HG03460 (cell line): ENCODE results near the gene UCKL1.
"Not testable (repeated sequence)": the region's sequence is repeated elsewhere in the genome, so short reads cannot be mapped to it uniquely, and the experiment has no call there.

ENCODE experiments used
- ATAC-seq: cut with Tn5 transposase; IDR thresholded peaks from one replicate; pipeline ENCODE4 v1.9.1; 2021; ENCODE audit not compliant: unreplicated experiment

UCKL1 gene

GRCh38 chr20:63955827-63956663 lies at the start of gene UCKL1:
Gene UCKL1 (minus strand): TSS chr20:63956416. CDS start chr20:63956372, 44 bp downstream.
- ATAC-seq = peak; percentile 53

- no peak for ATAC-seq
Measured at GRCh38 chr20:64005394-64005793, 49.2 kb upstream of the UCKL1 start.

- ATAC-seq = no peak
Measured at GRCh38 chr20:64003960-64004725, 47.9 kb upstream of the UCKL1 start.

GRCh38 chr20:64001607-64002011 lies 45.4 kb upstream of the UCKL1 start:
- no peak for ATAC-seq

- no peak for ATAC-seq
Measured at GRCh38 chr20:64000906-64001305, 44.7 kb upstream of the UCKL1 start.

GRCh38 chr20:63982937-63983336 lies 26.7 kb upstream of the UCKL1 start:
- no peak for ATAC-seq

GRCh38 chr20:63980806-63981728 lies 24.9 kb upstream of the UCKL1 start, which contains the start of gene PRPF6:
Gene PRPF6 (plus strand): TSS chr20:63981132. CDS start chr20:63981246, 114 bp downstream.
- peak; percentile 44 for ATAC-seq

- ATAC-seq = peak; percentile 9
Measured at GRCh38 chr20:63980317-63980805, 24.1 kb upstream of the UCKL1 start.

GRCh38 chr20:63979557-63980316 lies 23.5 kb upstream of the UCKL1 start, which contains the start of gene SAMD10:
Gene SAMD10 (minus strand): TSS chr20:63979642. CDS start chr20:63979467, 175 bp downstream.
- ATAC-seq = peak; percentile 38

- ATAC-seq = no peak
Measured at GRCh38 chr20:63979229-63979556, 23.0 kb upstream of the UCKL1 start.

- ATAC-seq = no peak
Measured at GRCh38 chr20:63978319-63979228, 22.4 kb upstream of the UCKL1 start.

- ATAC-seq = no peak
Measured at GRCh38 chr20:63977739-63978276, 21.6 kb upstream of the UCKL1 start.

GRCh38 chr20:63976980-63977738 lies 20.9 kb upstream of the UCKL1 start:
- no peak for ATAC-seq

- ATAC-seq = not testable (repeated sequence)
Measured at GRCh38 chr20:63976511-63976910, 20.3 kb upstream of the UCKL1 start.

GRCh38 chr20:63974402-63975200 lies 18.4 kb upstream of the UCKL1 start:
- no peak for ATAC-seq

GRCh38 chr20:63973636-63974401 lies 17.6 kb upstream of the UCKL1 start:
- ATAC-seq = no peak

- ATAC-seq = no peak
Measured at GRCh38 chr20:63973160-63973479, 16.9 kb upstream of the UCKL1 start.
